H9 (cell line): ENCODE results near the gene GPHN. TPM values are rescaled to one million over a fixed set of nuclear protein-coding genes. Genes with fewer than 3 reads are reported as not detected.

Experiments used
- DNase-seq: peaks from one replicate; pipeline ENCODE4 v3.0.0-alpha.2; 2017
- H2AFZ ChIP-seq: one replicate; pipeline ENCODE4 v1.6.1; 2013; ENCODE audit warnings: mild to moderate bottlenecking, low read length, control low read depth, moderate library complexity
- H2AK5ac ChIP-seq: 2 replicates; pipeline ENCODE4 v1.6.1; 2013; ENCODE audit warnings: low read length, control low read depth, mixed read lengths; ENCODE audit not compliant: insufficient read length
- H2BK120ac ChIP-seq: one replicate; pipeline ENCODE4 v1.6.1; 2013; ENCODE audit warnings: low read depth, mild to moderate bottlenecking, low read length, control low read depth, inconsistent platforms; ENCODE audit not compliant: poor library complexity, severe bottlenecking
- H2BK12ac ChIP-seq: 2 replicates; pipeline ENCODE4 v1.6.1; 2013; ENCODE audit warnings: low read length, control low read depth, mixed read lengths, low read depth; ENCODE audit not compliant: insufficient read length
- H2BK15ac ChIP-seq: 2 replicates; pipeline ENCODE4 v1.6.1; 2013; ENCODE audit warnings: low read depth, low read length, control low read depth
- H2BK20ac ChIP-seq: one replicate; pipeline ENCODE4 v1.6.1; 2013; ENCODE audit warnings: low read depth, mild to moderate bottlenecking, low read length, control low read depth, inconsistent platforms; ENCODE audit not compliant: poor library complexity, severe bottlenecking
- H2BK5ac ChIP-seq: 2 replicates; pipeline ENCODE4 v1.6.1; 2013; ENCODE audit warnings: low read length, control low read depth, mixed read lengths; ENCODE audit not compliant: insufficient read length
- H3K14ac ChIP-seq: 2 replicates; pipeline ENCODE4 v1.6.1; 2013; ENCODE audit warnings: low read length, control low read depth; ENCODE audit not compliant: insufficient read depth
- H3K18ac ChIP-seq: 2 replicates; pipeline ENCODE4 v1.6.1; 2013; ENCODE audit warnings: low read depth, mild to moderate bottlenecking, mixed read lengths, low read length, control low read depth; ENCODE audit not compliant: insufficient read length
- H3K23ac ChIP-seq: 2 replicates; pipeline ENCODE4 v1.6.1; 2013; ENCODE audit warnings: low read length, control low read depth, mixed read lengths, low read depth; ENCODE audit not compliant: insufficient read length
- H3K23me2 ChIP-seq: 2 replicates; pipeline ENCODE4 v1.6.1; 2013; ENCODE audit warnings: low read depth, mild to moderate bottlenecking, mixed read lengths, low read length, control low read depth; ENCODE audit not compliant: insufficient read length, poor library complexity, severe bottlenecking
- H3K27ac ChIP-seq: 2 replicates; pipeline ENCODE4 v1.5.1; 2013; ENCODE audit warnings: low read length, control low read depth, mixed read lengths, low read depth; ENCODE audit not compliant: insufficient read length
- H3K27me3 ChIP-seq: 2 replicates; pipeline ENCODE4 v1.6.1; 2013; ENCODE audit warnings: low read length, control low read depth, inconsistent platforms; ENCODE audit not compliant: insufficient read depth
- H3K4ac ChIP-seq: 2 replicates; pipeline ENCODE4 v1.6.1; 2013; ENCODE audit warnings: low read depth, mild to moderate bottlenecking, control low read depth, inconsistent platforms, low read length, moderate library complexity
- H3K4me1 ChIP-seq: 2 replicates; pipeline ENCODE4 v1.6.1; 2013; ENCODE audit warnings: low read length, control low read depth, inconsistent platforms; ENCODE audit not compliant: insufficient read depth
- H3K4me2 ChIP-seq: 2 replicates; pipeline ENCODE4 v1.6.1; 2013; ENCODE audit warnings: low read length, control low read depth, mixed read lengths; ENCODE audit not compliant: insufficient read length, insufficient read depth
- H3K56ac ChIP-seq: 2 replicates; pipeline ENCODE4 v1.6.1; 2013; ENCODE audit warnings: low read depth, mild to moderate bottlenecking, mixed read lengths, low read length, control low read depth; ENCODE audit not compliant: insufficient read length
- H3K79me1 ChIP-seq: 2 replicates; pipeline ENCODE4 v1.6.1; 2013; ENCODE audit warnings: low read depth, mild to moderate bottlenecking, moderate library complexity, low read length, control low read depth, inconsistent platforms; ENCODE audit not compliant: insufficient read depth, poor library complexity, severe bottlenecking
- H3K79me2 ChIP-seq: 2 replicates; pipeline ENCODE4 v1.6.1; 2013; ENCODE audit warnings: low read length, control low read depth, inconsistent platforms; ENCODE audit not compliant: insufficient read depth
- H3K9ac ChIP-seq: 2 replicates; pipeline ENCODE4 v1.6.1; 2013; ENCODE audit warnings: low read length, control low read depth, mixed read lengths; ENCODE audit not compliant: insufficient read length; ENCODE audit errors: extremely low read depth
- H3K9me3 ChIP-seq: one replicate; pipeline ENCODE4 v1.6.1; 2013; ENCODE audit warnings: low read depth, low read length, inconsistent platforms; ENCODE audit not compliant: control insufficient read depth
- H3T11ph ChIP-seq: one replicate; pipeline ENCODE4 v1.6.1; 2013; ENCODE audit warnings: mild to moderate bottlenecking, low read length, control low read depth, inconsistent platforms
- H4K20me1 ChIP-seq: one replicate; pipeline ENCODE4 v1.6.1; 2013; ENCODE audit not compliant: control insufficient read depth, insufficient read length, insufficient read depth
- H4K5ac ChIP-seq: 2 replicates; pipeline ENCODE4 v1.6.1; 2013; ENCODE audit warnings: low read depth, mild to moderate bottlenecking, mixed read lengths, low read length, control low read depth; ENCODE audit not compliant: insufficient read length
- H4K8ac ChIP-seq: replicated peaks from 2 replicates; pipeline ENCODE4 v1.6.1; 2013; ENCODE audit warnings: low read length, control low read depth, mixed read lengths, low read depth; ENCODE audit not compliant: insufficient read length
- H4K91ac ChIP-seq: 2 replicates; pipeline ENCODE4 v1.6.1; 2013; ENCODE audit warnings: low read depth, mild to moderate bottlenecking, moderate library complexity, mixed read lengths, low read length, control low read depth; ENCODE audit not compliant: insufficient read length
- H3K27ac Mint-ChIP-seq, 3 experiments: 2 replicates in 2 of 3; 3 replicates in 1 of 3; pipeline ENCODE4 v1.8.0; 2020 to 2021; ENCODE audit warnings: mixed read lengths in 3 of 3, mild to moderate bottlenecking in 1 of 3, moderate library complexity in 1 of 3
- H3K27me3 Mint-ChIP-seq: 2 replicates; pipeline ENCODE4 v1.8.0; 2021; ENCODE audit warnings: low read depth, mild to moderate bottlenecking, moderate library complexity, mixed read lengths
- H3K36me3 Mint-ChIP-seq, 3 experiments: 2 replicates in 2 of 3; 3 replicates in 1 of 3; pipeline ENCODE4 v1.8.0; 2020 to 2021; ENCODE audit warnings: low read depth in 3 of 3, mixed read lengths in 3 of 3; ENCODE audit not compliant: insufficient read depth in 1 of 3
- H3K4me1 Mint-ChIP-seq, 2 experiments: 2 replicates each; pipeline ENCODE4 v1.8.0; 2020; ENCODE audit warnings: mixed read lengths in 2 of 2
- H3K4me3 Mint-ChIP-seq, 2 experiments: 2 replicates in 1 of 2; 3 replicates in 1 of 2; pipeline ENCODE4 v1.8.0; 2020 to 2021; ENCODE audit warnings: mild to moderate bottlenecking in 2 of 2, mixed read lengths in 2 of 2, moderate library complexity in 1 of 2
- H3K9me3 Mint-ChIP-seq, 2 experiments: 2 replicates in 1 of 2; 3 replicates in 1 of 2; pipeline ENCODE4 v1.8.0; 2020; ENCODE audit warnings: mild to moderate bottlenecking in 2 of 2, mixed read lengths in 2 of 2, moderate library complexity in 1 of 2
- whole genome bisulfite sequencing: extraction: QIAGEN DNeasy Blood & Tissue Kit; methylation state at CpG from one replicate; pipeline ENCODE4 v1.1.7; 2013; ENCODE audit warnings: missing lambda C conversion rate, low lambda C conversion rate, mixed read lengths; ENCODE audit not compliant: insufficient read length; ENCODE audit errors: extremely low coverage; 5-methylcytosine and 5-hydroxymethylcytosine counted together
- total RNA-seq: library from RNA; stranded (reverse); gene quantifications from 2 replicates; pipeline ENCODE4 v1.2.1, GENCODE V29; 2021
- TF ChIP-seq, protein P1 (sequence below): fragments of 200-600 bp; sonication (generic); conservative IDR thresholded peaks from 3 replicates; pipeline ENCODE4 v1.8.0; 2021; ENCODE audit warnings: antibody characterized with exemption, mild to moderate bottlenecking

GPHN gene
- total RNA-seq, 1 experiment from 2014 or later, result 16.1 TPM

DNA sequence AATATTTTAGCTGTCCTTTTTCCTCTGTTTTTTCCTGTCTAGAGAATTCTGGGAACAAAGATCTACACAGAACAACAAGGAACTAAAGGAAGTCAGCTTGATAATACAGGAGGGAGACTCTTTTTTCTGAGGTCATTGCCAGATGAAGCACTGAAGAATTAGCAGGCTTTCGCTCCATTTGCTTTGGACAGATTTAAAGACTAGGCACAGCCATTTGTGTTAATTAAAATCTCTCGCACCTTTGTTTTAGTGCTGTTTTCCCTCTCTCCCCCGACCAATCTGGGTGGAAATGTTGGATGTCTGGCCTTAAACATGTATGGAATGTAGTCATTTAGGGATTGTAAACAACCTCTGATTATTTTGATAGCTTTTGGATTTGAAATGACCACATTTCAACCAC lies 9.6 kb upstream of the GPHN start:
- H3K9me3 ChIP-seq, result no peaks in the 10 kb centered on the region
- peaks cover 0 to 4% (median 0%) of the 10 kb centered on the region in 3 experiments; a peak in 2 of 7 replicates for H3K36me3 Mint-ChIP-seq
- no CpG with 5 or more reads among the region's 3 CpGs for WGBS
- no peak overlapping the region for H4K91ac ChIP-seq
- no peak overlapping the region for H2BK5ac ChIP-seq
- H3K4me1 Mint-ChIP-seq, result peaks cover 0 to 5% of the 10 kb centered on the region in 2 experiments; a peak in 1 of 4 replicates
- no peak for DNase-seq
- H2AK5ac ChIP-seq, result no peak overlapping the region
- TF ChIP-seq, protein P1, sequence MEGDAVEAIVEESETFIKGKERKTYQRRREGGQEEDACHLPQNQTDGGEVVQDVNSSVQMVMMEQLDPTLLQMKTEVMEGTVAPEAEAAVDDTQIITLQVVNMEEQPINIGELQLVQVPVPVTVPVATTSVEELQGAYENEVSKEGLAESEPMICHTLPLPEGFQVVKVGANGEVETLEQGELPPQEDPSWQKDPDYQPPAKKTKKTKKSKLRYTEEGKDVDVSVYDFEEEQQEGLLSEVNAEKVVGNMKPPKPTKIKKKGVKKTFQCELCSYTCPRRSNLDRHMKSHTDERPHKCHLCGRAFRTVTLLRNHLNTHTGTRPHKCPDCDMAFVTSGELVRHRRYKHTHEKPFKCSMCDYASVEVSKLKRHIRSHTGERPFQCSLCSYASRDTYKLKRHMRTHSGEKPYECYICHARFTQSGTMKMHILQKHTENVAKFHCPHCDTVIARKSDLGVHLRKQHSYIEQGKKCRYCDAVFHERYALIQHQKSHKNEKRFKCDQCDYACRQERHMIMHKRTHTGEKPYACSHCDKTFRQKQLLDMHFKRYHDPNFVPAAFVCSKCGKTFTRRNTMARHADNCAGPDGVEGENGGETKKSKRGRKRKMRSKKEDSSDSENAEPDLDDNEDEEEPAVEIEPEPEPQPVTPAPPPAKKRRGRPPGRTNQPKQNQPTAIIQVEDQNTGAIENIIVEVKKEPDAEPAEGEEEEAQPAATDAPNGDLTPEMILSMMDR, result no peak
- H3T11ph ChIP-seq, result no peak overlapping the region
- no peak overlapping the region for H3K56ac ChIP-seq
- no peaks in the 10 kb centered on the region for H3K79me1 ChIP-seq
- H3K18ac ChIP-seq, result no peak overlapping the region
- no peak overlapping the region for H2BK15ac ChIP-seq
- H3K27me3 ChIP-seq, result no peaks in the 10 kb centered on the region
- no peak overlapping the region for H3K27ac ChIP-seq
- H3K27ac Mint-ChIP-seq, result no peak overlapping the region
- H4K8ac ChIP-seq, result no peak overlapping the region
- H2BK20ac ChIP-seq, result no peak overlapping the region
- H3K23ac ChIP-seq, result no peak overlapping the region
- H3K23me2 ChIP-seq, result no peaks in the 10 kb centered on the region
- no peak overlapping the region for H2AFZ ChIP-seq
- no peaks in the 10 kb centered on the region for H3K9me3 Mint-ChIP-seq
- H3K14ac ChIP-seq, result no peak overlapping the region
- no peaks in the 10 kb centered on the region; the same call in 1 of the 2 replicates for H3K27me3 Mint-ChIP-seq
- H2BK12ac ChIP-seq, result no peak overlapping the region
- H4K20me1 ChIP-seq, result no peaks in the 10 kb centered on the region
- no peaks in the 10 kb centered on the region for H3K79me2 ChIP-seq
- H3K4me1 ChIP-seq, result no peaks in the 10 kb centered on the region
- no peak overlapping the region for H3K4ac ChIP-seq
- no peak overlapping the region for H3K4me3 Mint-ChIP-seq
- H4K5ac ChIP-seq, result no peak overlapping the region
- no peak overlapping the region for H3K9ac ChIP-seq
- no peak overlapping the region for H2BK120ac ChIP-seq
- H3K4me2 ChIP-seq, result no peak overlapping the region
